Vagina (tissue), 2 donors: ENCODE measurements around the gene PAK1.

Experiments used
- CTCF ChIP-seq, 3 experiments: fragments of 450-650 bp in 2 of 3; fragments of 200-600 bp in 1 of 3; sonication (generic) in 1 of 3; IDR thresholded peaks; one replicate each; pipeline ENCODE4 v1.5.1; 2017 to 2019; ENCODE audit warnings: antibody characterized with exemption in 3 of 3, mild to moderate bottlenecking in 2 of 3, moderate library complexity in 2 of 3
- POLR2A ChIP-seq, 2 donors: fragments of 450-650 bp; IDR thresholded peaks; one replicate each; pipeline ENCODE4 v1.6.1; 2017; ENCODE audit warnings: antibody characterized with exemption in 2 of 2, mild to moderate bottlenecking in 2 of 2, moderate library complexity in 2 of 2

GRCh38 chr11:77436969-77437368, 36.9 kb downstream of the PAK1 start:
- TF ChIP-seq CTCF (IDR thresholded peaks at IDR 0.05) (no peak), POLR2A (IDR thresholded peaks at IDR 0.05) (no peak)
